Nephron progenitor cell (in vitro differentiated cells): Measurements from ENCODE around the gene NMT1.
A peak's percentile ranks its signal among the peaks of the same experiment; 100 is the strongest.

Source experiments
- DNase-seq: peaks from one replicate; pipeline ENCODE4 v3.0.0; 2021
- H3K27ac Mint-ChIP-seq: 2 replicates; pipeline ENCODE4 v1.8.0; 2021; ENCODE audit warnings: mild to moderate bottlenecking, moderate library complexity, mixed read lengths
- H3K27me3 Mint-ChIP-seq: 2 replicates; pipeline ENCODE4 v1.8.0; 2021; ENCODE audit warnings: mild to moderate bottlenecking, low read depth, mixed read lengths; ENCODE audit not compliant: poor library complexity
- H3K36me3 Mint-ChIP-seq: 2 replicates; pipeline ENCODE4 v1.8.0; 2021; ENCODE audit warnings: low read depth, mixed read lengths
- H3K4me1 Mint-ChIP-seq: 2 replicates; pipeline ENCODE4 v1.8.0; 2021; ENCODE audit warnings: mixed read lengths
- H3K4me3 Mint-ChIP-seq: 2 replicates; pipeline ENCODE4 v1.8.0; 2021; ENCODE audit warnings: mild to moderate bottlenecking, moderate library complexity, mixed read lengths
- H3K9me3 Mint-ChIP-seq: 2 replicates; pipeline ENCODE4 v1.8.0; 2021; ENCODE audit warnings: mild to moderate bottlenecking, moderate library complexity, mixed read lengths
- CTCF ChIP-seq: fragments of 200-600 bp; sonication (generic); IDR thresholded peaks from 2 replicates; pipeline ENCODE4 v1.5.0; 2021; ENCODE audit warnings: antibody characterized with exemption

The NMT1 gene

DNA sequence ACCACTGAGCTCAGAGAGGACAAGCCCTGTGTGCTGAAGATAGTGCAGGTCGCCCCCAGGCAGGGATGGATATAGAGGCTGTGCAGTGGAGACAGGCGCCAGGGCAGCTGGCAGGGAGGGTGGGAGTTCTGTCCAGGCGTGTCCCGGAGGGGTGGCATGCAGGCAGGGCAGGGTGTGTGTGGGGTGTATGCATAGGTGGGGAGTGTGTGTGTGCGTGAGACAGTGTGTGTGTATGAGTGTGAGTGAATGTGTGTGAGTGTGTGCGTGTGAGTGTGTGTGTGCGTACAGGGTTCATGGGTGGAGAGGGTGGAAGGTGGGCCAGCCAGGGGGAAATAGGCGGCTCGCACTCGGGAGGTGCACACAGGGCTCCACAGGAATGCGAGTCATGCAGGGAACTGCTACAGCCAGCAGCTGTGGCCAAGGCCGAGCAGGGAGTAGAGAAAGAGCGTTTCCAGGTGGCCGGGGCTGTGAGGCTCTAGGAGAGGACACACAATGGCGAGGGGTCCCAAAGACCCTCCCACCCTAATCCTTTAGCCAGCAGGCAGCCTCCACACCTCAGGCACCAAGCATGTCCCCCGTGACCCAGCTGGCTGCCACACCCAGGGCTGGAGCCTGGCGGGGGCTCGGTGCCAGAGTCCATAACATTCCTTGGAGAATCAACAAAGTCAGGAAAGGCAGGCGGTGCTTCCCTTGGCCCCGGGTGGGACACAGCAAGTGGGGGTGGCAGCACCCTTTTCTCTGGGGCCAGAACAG is 66.6 kb downstream of the NMT1 start:
- Mint-ChIP-seq H3K27ac (peak overlapping the region; percentile 78), H3K27me3 (peaks cover 5% of the 10 kb centered on the region), H3K36me3 (no peaks in the 10 kb centered on the region), H3K4me1 (peaks cover 57% of the 10 kb centered on the region), H3K4me3 (peak overlapping the region; percentile 21), H3K9me3 (no peaks in the 10 kb centered on the region)
- no peak for DNase-seq
- no peak for TF ChIP-seq CTCF

DNA sequence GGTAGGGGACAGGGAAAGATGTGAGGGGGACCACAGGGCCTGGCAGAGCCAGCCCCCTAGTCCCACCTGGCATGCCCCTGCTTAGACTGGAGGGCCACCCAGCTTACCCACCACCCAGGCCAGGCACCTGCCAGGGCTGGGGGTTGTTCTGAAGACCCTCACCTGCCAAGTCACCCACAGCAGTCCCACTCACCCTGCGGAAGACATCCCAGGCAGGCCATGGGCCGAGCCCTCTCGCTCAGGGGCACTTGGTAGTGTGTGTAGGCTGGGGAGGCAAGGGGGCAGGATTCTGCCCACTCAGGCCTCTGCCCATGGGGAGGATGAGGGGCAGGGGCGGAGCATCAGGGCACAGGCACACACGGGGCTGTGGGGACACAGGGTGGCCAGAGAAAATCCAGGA is 67.2 kb downstream of the NMT1 start:
- no peak for TF ChIP-seq CTCF
- no peak for DNase-seq
- peaks cover 51% of the 10 kb centered on the region for H3K4me1 Mint-ChIP-seq
- no peaks in the 10 kb centered on the region for H3K9me3 Mint-ChIP-seq
- H3K27me3 Mint-ChIP-seq = peaks cover 5% of the 10 kb centered on the region
- no peak overlapping the region for H3K27ac Mint-ChIP-seq
- no peaks in the 10 kb centered on the region for H3K36me3 Mint-ChIP-seq
- no peak overlapping the region for H3K4me3 Mint-ChIP-seq

- Mint-ChIP-seq H3K9me3 (peaks cover 3% of the 10 kb centered on the region), H3K27me3 (peaks cover 5% of the 10 kb centered on the region), H3K36me3 (no peaks in the 10 kb centered on the region), H3K4me1 (peaks cover 49% of the 10 kb centered on the region), H3K27ac (no peak overlapping the region), H3K4me3 (no peak overlapping the region)
- DNase-seq = no peak
- no peak for TF ChIP-seq CTCF
Measured at GRCh38 chr17:45128989-45129388, 67.9 kb downstream of the NMT1 start.

GRCh38 chr17:45129426-45129939 is 68.4 kb downstream of the NMT1 start:
- Mint-ChIP-seq H3K9me3 (peaks cover 3% of the 10 kb centered on the region), H3K27ac (peak overlapping the region; percentile 74), H3K4me1 (peaks cover 46% of the 10 kb centered on the region), H3K4me3 (no peak overlapping the region), H3K27me3 (peaks cover 5% of the 10 kb centered on the region), H3K36me3 (no peaks in the 10 kb centered on the region)
- DNase-seq = peak; percentile 43
- TF ChIP-seq CTCF = no peak

DNA sequence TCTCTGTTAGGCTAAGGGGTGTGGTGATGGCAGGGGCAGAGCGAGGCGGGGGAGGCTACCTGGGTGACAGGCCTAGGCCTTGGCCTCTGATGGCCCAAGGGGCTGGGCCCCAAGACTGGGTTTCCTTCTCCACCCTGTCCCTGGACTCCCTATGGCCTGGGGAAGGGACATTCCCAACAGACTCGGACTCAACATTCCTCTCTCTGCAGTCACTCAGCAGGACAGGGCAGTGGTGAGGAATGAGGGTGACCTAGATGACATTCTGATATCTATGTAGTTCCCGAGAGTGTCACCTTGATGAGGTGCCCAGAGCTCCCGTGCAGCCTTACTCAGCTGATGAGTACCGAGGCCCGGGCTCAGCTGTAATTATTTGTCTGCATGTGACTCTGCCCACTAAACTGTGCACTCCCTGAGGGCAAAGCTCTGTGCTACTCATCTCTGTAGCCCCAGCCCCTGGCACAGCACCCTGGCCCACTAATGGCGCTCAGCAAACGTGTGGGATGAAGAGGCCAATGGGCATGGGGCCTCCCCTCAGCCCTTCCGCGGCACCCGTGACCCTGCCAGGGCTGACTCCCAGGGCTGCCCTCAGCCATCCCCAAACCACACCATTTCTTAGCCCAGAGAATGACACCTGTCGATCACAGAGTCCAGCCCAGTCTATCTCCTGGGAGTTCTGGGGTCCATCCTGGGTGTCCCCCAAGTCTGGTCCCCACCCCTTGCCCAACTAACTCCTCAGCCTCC is 69.0 kb downstream of the NMT1 start:
- H3K27ac Mint-ChIP-seq = peak overlapping the region; percentile 25
- TF ChIP-seq CTCF = no peak
- no peaks in the 10 kb centered on the region for H3K36me3 Mint-ChIP-seq
- peaks cover 5% of the 10 kb centered on the region for H3K9me3 Mint-ChIP-seq
- DNase-seq = no peak
- peaks cover 42% of the 10 kb centered on the region for H3K4me1 Mint-ChIP-seq
- H3K4me3 Mint-ChIP-seq = no peak overlapping the region
- peaks cover 5% of the 10 kb centered on the region for H3K27me3 Mint-ChIP-seq
